ENCODE measurements around the gene RANBP1. TPM values are rescaled to one million over a fixed set of nuclear protein-coding genes. Genes with fewer than 3 reads are reported as not detected.

Gene RANBP1
- total and polyA plus RNA-seq, 2 of the 13 experiments (the other 11 are each of a cell fraction or from before 2014, with no cell fraction given), result 181 to 492 TPM

DNA sequence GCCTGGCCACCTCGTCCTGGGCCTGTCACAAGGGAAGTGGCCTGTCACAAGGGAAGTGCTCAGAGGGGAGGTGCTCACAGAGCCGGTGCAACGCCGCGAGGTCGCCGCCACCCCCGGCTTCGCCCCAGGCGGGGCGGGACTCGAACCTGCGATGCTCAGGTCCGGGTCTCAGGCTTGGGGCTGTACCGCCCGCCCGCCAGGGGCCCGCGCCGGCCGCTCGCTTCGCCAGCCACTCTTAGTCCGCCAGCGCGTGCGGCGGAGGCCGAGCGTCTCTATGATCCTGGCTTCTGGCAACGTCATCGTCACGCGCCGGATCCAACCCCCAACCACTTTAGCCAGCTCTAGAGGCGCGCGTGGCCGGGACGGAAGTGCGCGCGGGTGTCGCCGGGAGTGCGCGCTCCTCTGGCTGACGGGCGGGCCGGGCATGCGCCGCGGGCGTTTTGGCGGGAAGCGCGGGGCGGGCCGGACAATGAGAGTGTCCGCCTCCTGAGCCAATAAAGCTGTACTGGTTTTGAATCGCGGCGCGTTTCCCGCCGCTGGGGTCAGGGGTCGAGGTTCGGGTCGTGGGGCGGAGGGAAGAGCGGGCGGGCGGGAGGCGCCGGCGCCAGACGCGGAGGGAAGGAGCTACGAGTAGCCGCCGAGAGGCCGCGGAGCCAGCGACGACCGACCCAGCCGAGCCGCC lies 1.2 kb downstream of the RANBP1 start, which contains the start of gene TRMT2A (continued):
- TF ChIP-seq SMAD1 (CRISPR knock-in tag; IDR thresholded peaks at IDR 0.05; ENCODE audit: borderline replicate concordance, low read depth) (peak; percentile 83), ARNT (IDR thresholded peaks at IDR 0.05) (no peak), SSRP1 (CRISPR knock-in tag; IDR thresholded peaks at IDR 0.05) (no peak), ZFYVE20 (CRISPR knock-in tag; IDR thresholded peaks at IDR 0.05; ENCODE audit: borderline replicate concordance, low read depth) (no peak), MED1 (CRISPR knock-in tag; IDR thresholded peaks at IDR 0.05) (peak; percentile 84), MLLT10 (CRISPR knock-in tag; IDR thresholded peaks at IDR 0.05) (no peak), CHCHD3 (CRISPR knock-in tag; IDR thresholded peaks at IDR 0.05) (0 out of 2 replicates have a peak, but pooled peaks have one; percentile 9), GZF1 (CRISPR knock-in tag; IDR thresholded peaks at IDR 0.05) (no peak), TAF1 (CRISPR knock-in tag; IDR thresholded peaks at IDR 0.05) (peak; percentile 56; the same call in 1 of the 2 replicates), HOXA7 (CRISPR knock-in tag; IDR thresholded peaks at IDR 0.05) (no peak), MYNN (CRISPR knock-in tag; IDR thresholded peaks at IDR 0.05; ENCODE audit: low read depth) (no peak), HNRNPK (IDR thresholded peaks at IDR 0.05; ENCODE audit: low read depth, low read length, poor library complexity, severe bottlenecking) (peak; percentile 26), NKX3-1 (CRISPR knock-in tag; IDR thresholded peaks at IDR 0.05) (peak; percentile 90), ZFP41 (CRISPR knock-in tag; IDR thresholded peaks at IDR 0.05; ENCODE audit: borderline replicate concordance) (no peak), HIVEP1 (CRISPR knock-in tag; IDR thresholded peaks at IDR 0.05) (no peak), DMTF1 (CRISPR knock-in tag; IDR thresholded peaks at IDR 0.05) (no peak), MLX (CRISPR knock-in tag; IDR thresholded peaks at IDR 0.05) (peak; percentile 55; the same call in 1 of the 2 replicates), ZNF256 (CRISPR knock-in tag; conservative IDR thresholded peaks at IDR 0.05) (no peak), ZNF879 (CRISPR knock-in tag; IDR thresholded peaks at IDR 0.05) (no peak), ATRX (CRISPR knock-in tag; IDR thresholded peaks at IDR 0.05; ENCODE audit: borderline replicate concordance) (no peak)
- TF ChIP-seq, protein P1, sequence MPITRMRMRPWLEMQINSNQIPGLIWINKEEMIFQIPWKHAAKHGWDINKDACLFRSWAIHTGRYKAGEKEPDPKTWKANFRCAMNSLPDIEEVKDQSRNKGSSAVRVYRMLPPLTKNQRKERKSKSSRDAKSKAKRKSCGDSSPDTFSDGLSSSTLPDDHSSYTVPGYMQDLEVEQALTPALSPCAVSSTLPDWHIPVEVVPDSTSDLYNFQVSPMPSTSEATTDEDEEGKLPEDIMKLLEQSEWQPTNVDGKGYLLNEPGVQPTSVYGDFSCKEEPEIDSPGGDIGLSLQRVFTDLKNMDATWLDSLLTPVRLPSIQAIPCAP (CRISPR knock-in tag; IDR thresholded peaks at IDR 0.05; ENCODE audit: low read depth), result no peak
- TF ChIP-seq, protein P2, sequence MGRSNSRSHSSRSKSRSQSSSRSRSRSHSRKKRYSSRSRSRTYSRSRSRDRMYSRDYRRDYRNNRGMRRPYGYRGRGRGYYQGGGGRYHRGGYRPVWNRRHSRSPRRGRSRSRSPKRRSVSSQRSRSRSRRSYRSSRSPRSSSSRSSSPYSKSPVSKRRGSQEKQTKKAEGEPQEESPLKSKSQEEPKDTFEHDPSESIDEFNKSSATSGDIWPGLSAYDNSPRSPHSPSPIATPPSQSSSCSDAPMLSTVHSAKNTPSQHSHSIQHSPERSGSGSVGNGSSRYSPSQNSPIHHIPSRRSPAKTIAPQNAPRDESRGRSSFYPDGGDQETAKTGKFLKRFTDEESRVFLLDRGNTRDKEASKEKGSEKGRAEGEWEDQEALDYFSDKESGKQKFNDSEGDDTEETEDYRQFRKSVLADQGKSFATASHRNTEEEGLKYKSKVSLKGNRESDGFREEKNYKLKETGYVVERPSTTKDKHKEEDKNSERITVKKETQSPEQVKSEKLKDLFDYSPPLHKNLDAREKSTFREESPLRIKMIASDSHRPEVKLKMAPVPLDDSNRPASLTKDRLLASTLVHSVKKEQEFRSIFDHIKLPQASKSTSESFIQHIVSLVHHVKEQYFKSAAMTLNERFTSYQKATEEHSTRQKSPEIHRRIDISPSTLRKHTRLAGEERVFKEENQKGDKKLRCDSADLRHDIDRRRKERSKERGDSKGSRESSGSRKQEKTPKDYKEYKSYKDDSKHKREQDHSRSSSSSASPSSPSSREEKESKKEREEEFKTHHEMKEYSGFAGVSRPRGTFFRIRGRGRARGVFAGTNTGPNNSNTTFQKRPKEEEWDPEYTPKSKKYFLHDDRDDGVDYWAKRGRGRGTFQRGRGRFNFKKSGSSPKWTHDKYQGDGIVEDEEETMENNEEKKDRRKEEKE (IDR thresholded peaks at IDR 0.05), result no peak
